Astrocyte (in vitro differentiated cells and primary cell): ENCODE results near the gene IPCEF1.

Source experiments
- CTCF ChIP-seq: IDR thresholded peaks from 2 replicates; pipeline ENCODE4 v1.5.1; 2011; ENCODE audit warnings: low read depth, mild to moderate bottlenecking, inconsistent platforms, low read length, moderate library complexity; ENCODE audit not compliant: insufficient read depth
- EZH2 ChIP-seq: IDR thresholded peaks from 2 replicates; pipeline ENCODE4 v1.6.1; 2012; ENCODE audit warnings: mild to moderate bottlenecking, low read length, inconsistent platforms; ENCODE audit not compliant: insufficient read depth

GRCh38 chr6:154166140-154166539, 190.5 kb downstream of the IPCEF1 start:
- TF ChIP-seq CTCF (no peak), EZH2 (no peak)
